Endothelial cell of umbilical vein (primary cell): ENCODE data around the gene HELQ. TPM values are rescaled to one million over a fixed set of nuclear protein-coding genes. Genes with fewer than 3 reads are reported as not detected.

Experiments used
- BruUV-seq: library from RNA; stranded (reverse); fragments of 400-500 nt; replicated peaks from 2 replicates; lab custom pipeline; 2021; lab: Mats Ljungman, UMichigan
- CTCF ChIA-PET: fragments of 300-600, 350-600 bp; sonication (Branson Sonifier 250); formaldehyde crosslinking; loops from one replicate; lab custom pipeline; 2021; ENCODE audit warnings: antibody characterized with exemption, inconsistent platforms; lab: Charles Lee
- POLR2A ChIA-PET: fragments of 300-600, 350-600 bp; sonication (Branson Sonifier 250); formaldehyde crosslinking; loops from one replicate; lab custom pipeline; 2021; ENCODE audit warnings: antibody characterized with exemption, inconsistent platforms; lab: Charles Lee
- DNase-seq: peaks from one replicate; pipeline ENCODE4 v3.0.0-alpha.2; 2011; ENCODE audit warnings: low read depth, low spot score
- FAIRE-seq: peaks from 2 replicates; lab custom pipeline; 2011; peaks lifted over from hg19 to GRCh38; lab: Jason Lieb, UNC
- H2AFZ ChIP-seq: 2 replicates; pipeline ENCODE4 v1.6.0; 2012; ENCODE audit warnings: low read depth, low read length, control low read depth, inconsistent platforms
- H3K27ac ChIP-seq: 2 replicates; pipeline ENCODE4 v1.5.1; 2011; ENCODE audit warnings: low read depth, mild to moderate bottlenecking, control low read depth, low read length, moderate library complexity; ENCODE audit not compliant: insufficient read depth
- H3K27me3 ChIP-seq, 2 experiments: 2 replicates each; pipeline versions ENCODE4 v1.6.0 to v1.6.1; 2011; ENCODE audit warnings: low read length in 2 of 2, mixed read lengths in 1 of 2; ENCODE audit not compliant: control insufficient read depth in 2 of 2, insufficient read depth in 2 of 2
- H3K36me3 ChIP-seq, 2 experiments: 2 replicates in 1 of 2; 3 replicates in 1 of 2; pipeline ENCODE4 v1.5.1; 2011; ENCODE audit warnings: low read length in 2 of 2, mild to moderate bottlenecking in 1 of 2, moderate library complexity in 1 of 2; ENCODE audit not compliant: control insufficient read depth in 2 of 2, insufficient read depth in 2 of 2; ENCODE audit errors: extremely low read depth in 1 of 2
- H3K4me1 ChIP-seq: 3 replicates; pipeline ENCODE4 v1.5.1; 2011; ENCODE audit warnings: mild to moderate bottlenecking, low read length; ENCODE audit not compliant: control insufficient read depth, insufficient read depth; ENCODE audit errors: extremely low read depth
- H3K4me2 ChIP-seq: 2 replicates; pipeline ENCODE4 v1.6.1; 2011; ENCODE audit warnings: low read length, control low read depth, mixed read lengths; ENCODE audit not compliant: insufficient read depth
- H3K4me3 ChIP-seq, 3 experiments: fragments of 200-600 bp in 1 of 3; sonication (generic), shearing (Covaris generic) in 1 of 3; replicated peaks in 1 of 3; 2 replicates each; pipeline ENCODE4 v1.5.1; 2011 to 2016; ENCODE audit warnings: control low read depth in 3 of 3, low read length in 3 of 3, mild to moderate bottlenecking in 2 of 3, inconsistent platforms in 1 of 3, low read depth in 1 of 3, moderate library complexity in 1 of 3; ENCODE audit not compliant: insufficient read depth in 1 of 3
- H3K79me2 ChIP-seq: 2 replicates; pipeline ENCODE4 v1.6.0; 2012; ENCODE audit warnings: low read length, inconsistent platforms; ENCODE audit not compliant: control insufficient read depth, insufficient read depth
- H3K9ac ChIP-seq: replicated peaks from 2 replicates; pipeline ENCODE3; 2011; ENCODE audit warnings: low read length, control low read depth; ENCODE audit not compliant: insufficient read depth; ENCODE audit errors: extremely low read depth
- H3K9me1 ChIP-seq: replicated peaks from 3 replicates; pipeline ENCODE4 v1.6.0; 2011; ENCODE audit warnings: mild to moderate bottlenecking, low read length; ENCODE audit not compliant: control insufficient read depth, insufficient read depth; ENCODE audit errors: extremely low read depth
- H3K9me3 ChIP-seq: replicated peaks from 2 replicates; pipeline ENCODE4 v1.5.1; 2012; ENCODE audit warnings: low read length, inconsistent platforms; ENCODE audit not compliant: control insufficient read depth, insufficient read depth
- H4K20me1 ChIP-seq: replicated peaks from 2 replicates; pipeline ENCODE3; 2011; ENCODE audit warnings: mild to moderate bottlenecking, low read length; ENCODE audit not compliant: control insufficient read depth, insufficient read depth; ENCODE audit errors: extremely low read depth
- CTCF ChIP-seq, 2 donors: IDR thresholded peaks; 1 replicate in 1 of 2; 2 replicates in 1 of 2; pipeline ENCODE4 v1.5.1; 2011; ENCODE audit warnings: low read length in 2 of 2, mild to moderate bottlenecking in 2 of 2, moderate library complexity in 2 of 2, control low read depth in 1 of 2, inconsistent platforms in 1 of 2, low read depth in 1 of 2; ENCODE audit not compliant: insufficient read depth in 1 of 2; ENCODE audit errors: extremely low read depth in 1 of 2
- EZH2 ChIP-seq: IDR thresholded peaks from 2 replicates; pipeline ENCODE4 v1.6.1; 2012; ENCODE audit warnings: borderline replicate concordance, low read depth, mild to moderate bottlenecking, moderate library complexity, low read length, inconsistent platforms; ENCODE audit not compliant: severe bottlenecking
- FOS ChIP-seq: IDR thresholded peaks from 2 replicates; pipeline ENCODE4 v1.6.1; 2011; ENCODE audit warnings: mild to moderate bottlenecking, low read length, moderate library complexity, borderline replicate concordance; ENCODE audit not compliant: insufficient read depth
- GATA2 ChIP-seq: IDR thresholded peaks from 2 replicates; pipeline ENCODE4 v1.7.0; 2011; ENCODE audit warnings: low read depth, mild to moderate bottlenecking, moderate library complexity, mixed read lengths, low read length; ENCODE audit not compliant: insufficient read length, insufficient read depth
- JUN ChIP-seq: IDR thresholded peaks from 2 replicates; pipeline ENCODE4 v1.6.1; 2011; ENCODE audit warnings: borderline replicate concordance, low read depth; ENCODE audit not compliant: insufficient read length, insufficient read depth
- MAX ChIP-seq: IDR thresholded peaks from 2 replicates; pipeline ENCODE4 v1.6.1; 2011; ENCODE audit not compliant: insufficient read depth, insufficient read length
- MYC ChIP-seq: IDR thresholded peaks from one replicate; pipeline ENCODE4 v1.6.1; 2011; ENCODE audit warnings: mild to moderate bottlenecking, low read depth, low read length
- POLR2A ChIP-seq: IDR thresholded peaks from 2 replicates; pipeline ENCODE4 v1.6.1; 2012; ENCODE audit warnings: low read depth, mild to moderate bottlenecking, control low read depth, low read length
- POLR2AphosphoS5 ChIP-seq: IDR thresholded peaks from 2 replicates; pipeline ENCODE4 v1.6.1; 2012; ENCODE audit warnings: low read depth, mild to moderate bottlenecking, control low read depth, low read length, moderate library complexity; ENCODE audit not compliant: insufficient read depth
- dilution Hi-C: fragments of 300-500 bp; cut with MboI; formaldehyde crosslinking; loops from one replicate; pipeline ENCODE4 v1.15.0; 2019; ENCODE audit warnings: low sequenced_read_pairs; ENCODE audit not compliant: extremely low pct_ligation_motif_present
- intact Hi-C: fragments of 100-400 bp; cut with micrococcal nuclease; formaldehyde crosslinking; loops from one replicate; pipeline ENCODE4 v1.10.0; 2022
- polyA plus RNA-seq, 4 experiments: library from polyadenylated mRNA; depleted of rRNA in 3 of 4; stranded (reverse) in 3 of 4; unstranded in 1 of 4; fragments of >200 nt; gene quantifications; 2 replicates each; pipeline versions ENCODE4 v1.2.1 to v1.2.3, GENCODE V29; 2011 to 2012; ENCODE audit warnings: missing spikeins in 1 of 4
- total RNA-seq: library from RNA; stranded (reverse); gene quantifications from 2 replicates; pipeline ENCODE4 v1.2.3, GENCODE V29; 2021

The HELQ gene
- total and polyA plus RNA-seq, 2 donors (not counting 3 experiments of a cell fraction or from before 2014, with no cell fraction given): 8.7 to 11.1 TPM

- dilution Hi-C loops: no loop called here
- Histone ChIP-seq H3K79me2 (no peaks in the 10 kb centered on the region), H3K4me2 (no peak overlapping the region), H3K36me3 (no peaks in the 10 kb centered on the region), H3K4me1 (no peaks in the 10 kb centered on the region), H3K4me3 (no peak overlapping the region), H3K9me3 (no peaks in the 10 kb centered on the region), H3K27me3 (no peaks in the 10 kb centered on the region), H4K20me1 (no peaks in the 10 kb centered on the region), H3K9ac (no peak overlapping the region), H3K9me1 (no peaks in the 10 kb centered on the region), H3K27ac (no peak overlapping the region), H2AFZ (no peak overlapping the region)
- TF ChIP-seq GATA2: no peak
- no peak for TF ChIP-seq POLR2A
- TF ChIP-seq JUN: no peak
- no peak for TF ChIP-seq MYC
- no peak for TF ChIP-seq POLR2AphosphoS5
- no peak for TF ChIP-seq FOS
- TF ChIP-seq CTCF (IDR thresholded peaks at IDR 0.05; ENCODE audit: extremely low read depth in 1 of 2, insufficient read depth in 1 of 2, low read depth in 1 of 2, low read length in 2 of 2): no peak
- no peak for TF ChIP-seq EZH2
- no peak for TF ChIP-seq MAX
- DNase-seq (no peak), FAIRE-seq (no peak)
- POLR2A ChIA-PET: no interaction called here
- intact Hi-C loops: no loop called here
- BruUV-seq: no TSS peak
- CTCF ChIA-PET: interaction anchor here (0.6 to 2.1 kb wide), 4 partner anchors 9 to 58 kb away, joined by 3 to 10 read pairs (median 4); no protein-coding TSS in a partner anchor
Observed at GRCh38 chr4:83371936-83372335, 83.7 kb downstream of the HELQ start.
